ENCODE measurements around the gene RHOBTB3.
"Not testable (repeated sequence)": the region's sequence is repeated elsewhere in the genome, so short reads cannot be mapped to it uniquely, and the experiment has no call there.

RHOBTB3 gene

GRCh38 chr5:95821110-95822021 is 90.2 kb downstream of the RHOBTB3 start:
- no peak for DNase-seq (ENCODE audit: low read depth)

- no peak for DNase-seq (ENCODE audit: low read depth)
These were observed 91.0 kb downstream of the RHOBTB3 start for GRCh38 chr5:95822043-95822541.

GRCh38 chr5:95822542-95823181 is 91.5 kb downstream of the RHOBTB3 start, which contains the start of gene GLRX:
Gene GLRX, minus strand, starts transcription at chr5:95822726. Its CDS starts 64 bp downstream, at chr5:95822662.
- no peak for DNase-seq (ENCODE audit: low read depth)

GRCh38 chr5:95823218-95823737 is 92.1 kb downstream of the RHOBTB3 start:
- DNase-seq (ENCODE audit: low read depth), result no peak

- DNase-seq (ENCODE audit: low read depth), result peak; percentile 31
These were observed 92.8 kb downstream of the RHOBTB3 start for GRCh38 chr5:95823738-95824609.

- no peak for DNase-seq (ENCODE audit: low read depth)
These were observed 93.6 kb downstream of the RHOBTB3 start for GRCh38 chr5:95824747-95825146.

GRCh38 chr5:95825495-95825894 is 94.4 kb downstream of the RHOBTB3 start:
- DNase-seq (ENCODE audit: low read depth), result no peak

GRCh38 chr5:95826949-95827891 is 96.1 kb downstream of the RHOBTB3 start:
- no peak for DNase-seq (ENCODE audit: low read depth)

GRCh38 chr5:95827892-95828246 is 96.7 kb downstream of the RHOBTB3 start:
- no peak for DNase-seq (ENCODE audit: low read depth)

GRCh38 chr5:95830226-95830625 is 99.1 kb downstream of the RHOBTB3 start:
- no peak for DNase-seq (ENCODE audit: low read depth)

GRCh38 chr5:95832664-95833063 is 101.5 kb downstream of the RHOBTB3 start:
- DNase-seq (ENCODE audit: low read depth), result no peak

GRCh38 chr5:95835682-95836385 is 104.7 kb downstream of the RHOBTB3 start:
- no peak for DNase-seq (ENCODE audit: low read depth)

- no peak for DNase-seq (ENCODE audit: low read depth)
These were observed 105.4 kb downstream of the RHOBTB3 start for GRCh38 chr5:95836544-95836943.

- DNase-seq (ENCODE audit: low read depth), result not testable (repeated sequence)
These were observed 105.8 kb downstream of the RHOBTB3 start for GRCh38 chr5:95836971-95837370.

- no peak for DNase-seq (ENCODE audit: low read depth)
These were observed 106.4 kb downstream of the RHOBTB3 start for GRCh38 chr5:95837492-95837891.

GRCh38 chr5:95838001-95838520 is 106.9 kb downstream of the RHOBTB3 start:
- DNase-seq (ENCODE audit: low read depth), result no peak

- no peak for DNase-seq (ENCODE audit: low read depth)
These were observed 107.4 kb downstream of the RHOBTB3 start for GRCh38 chr5:95838556-95838955.

GRCh38 chr5:95839658-95840057 is 108.5 kb downstream of the RHOBTB3 start:
- DNase-seq (ENCODE audit: low read depth), result no peak

- DNase-seq (ENCODE audit: low read depth), result no peak
These were observed 110.0 kb downstream of the RHOBTB3 start for GRCh38 chr5:95840956-95841705.

Measured in stimulated activated CD4-positive, alpha-beta T cell treated with anti-CD3 and anti-CD28 coated beads, Interleukin-2, amount 100 ng/mL, for 4 hours (primary cell).